Activated naive CD8-positive, alpha-beta T cell (primary cell): ENCODE results near the gene GOT2.
"Not testable (repeated sequence)": the region's sequence is repeated elsewhere in the genome, so short reads cannot be mapped to it uniquely, and the experiment has no call there.

Experiments used
- H3K27ac Mint-ChIP-seq: one replicate; pipeline ENCODE4 v1.8.0; 2021; ENCODE audit warnings: mixed read lengths
- H3K27me3 Mint-ChIP-seq: one replicate; pipeline ENCODE4 v1.8.0; 2021; ENCODE audit warnings: mixed read lengths
- H3K36me3 Mint-ChIP-seq: one replicate; pipeline ENCODE4 v1.8.0; 2021; ENCODE audit warnings: mixed read lengths
- H3K4me1 Mint-ChIP-seq: one replicate; pipeline ENCODE4 v1.8.0; 2021; ENCODE audit warnings: low read depth, mixed read lengths
- H3K4me3 Mint-ChIP-seq: one replicate; pipeline ENCODE4 v1.8.0; 2021; ENCODE audit warnings: mild to moderate bottlenecking, mixed read lengths
- H3K9me3 Mint-ChIP-seq: one replicate; pipeline ENCODE4 v1.8.0; 2021; ENCODE audit warnings: low read depth, mixed read lengths

Gene GOT2

DNA sequence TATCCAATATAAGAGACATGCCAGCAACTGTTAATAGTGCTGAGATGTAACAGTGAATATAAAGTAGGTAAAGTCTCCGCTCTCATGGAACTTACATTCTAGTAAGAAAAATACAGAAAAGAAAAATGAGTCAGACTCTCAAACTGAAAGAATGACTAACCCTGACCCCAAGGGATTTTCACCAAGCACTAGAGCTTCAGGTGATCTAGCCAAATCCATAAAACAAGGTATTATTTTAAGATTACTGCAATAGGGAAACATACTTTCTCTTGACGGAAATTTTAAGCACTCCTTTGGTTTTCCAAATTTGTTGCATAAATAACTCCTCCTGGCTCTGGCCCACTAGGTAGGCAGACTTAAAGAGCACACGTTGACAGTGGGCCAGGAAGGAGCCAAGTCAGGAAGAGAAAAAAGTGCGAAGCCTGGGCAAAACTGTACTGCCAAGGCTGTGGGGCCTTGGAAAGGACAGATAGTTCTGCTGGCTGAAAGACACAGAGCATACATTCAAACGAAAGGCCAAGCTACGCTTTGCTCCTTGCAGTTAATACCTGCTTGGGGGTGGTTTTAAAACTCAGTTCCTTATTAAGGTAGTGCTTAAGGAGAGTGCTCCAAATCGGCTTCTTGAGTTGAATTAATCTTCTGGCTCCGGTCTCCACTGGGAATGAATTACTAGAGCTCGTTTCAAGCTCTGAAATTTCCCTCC, 1.4 kb downstream of the GOT2 start:
- peak overlapping the region; percentile 98 for H3K27ac Mint-ChIP-seq

DNA sequence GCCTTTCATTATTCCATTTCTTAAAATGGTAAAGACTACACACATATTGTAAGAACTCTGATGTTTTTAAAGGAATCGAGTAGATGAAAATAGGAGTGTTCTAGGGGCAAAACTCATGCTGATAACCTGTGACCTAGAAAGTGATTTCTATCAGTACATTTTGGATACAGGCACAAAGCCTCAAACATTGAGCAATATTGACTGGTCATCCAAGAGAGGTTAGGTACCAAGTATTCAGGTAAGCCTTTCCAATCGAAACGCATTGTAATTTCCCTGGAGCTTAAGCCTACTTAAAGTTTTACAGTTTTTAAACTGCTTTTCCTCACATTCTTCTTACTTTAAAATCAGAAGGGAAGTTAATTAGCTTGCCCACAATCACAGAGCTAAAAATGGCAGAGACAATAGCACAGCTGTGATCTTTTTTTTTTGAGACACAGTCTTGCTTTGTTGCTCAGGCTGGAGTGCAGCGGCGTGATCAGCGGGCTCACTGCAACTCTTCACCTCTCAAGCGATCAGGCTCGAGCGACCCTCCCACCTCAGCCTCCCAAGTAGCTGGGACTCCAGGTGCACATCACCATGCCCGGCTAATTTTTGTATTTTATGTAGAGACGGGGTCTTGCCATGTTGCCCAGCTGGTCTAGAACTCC, 3.3 kb downstream of the GOT2 start:
- H3K36me3 Mint-ChIP-seq: peaks cover 5% of the 10 kb centered on the region
- peak overlapping the region; percentile 35 for H3K4me3 Mint-ChIP-seq
- H3K4me1 Mint-ChIP-seq: peaks cover 42% of the 10 kb centered on the region
- H3K27ac Mint-ChIP-seq: no peak overlapping the region
- H3K9me3 Mint-ChIP-seq: no peaks in the 10 kb centered on the region
- no peaks in the 10 kb centered on the region for H3K27me3 Mint-ChIP-seq

More for the DNA sequence above, 1.4 kb downstream of the GOT2 start:
- Mint-ChIP-seq H3K36me3 (peaks cover 5% of the 10 kb centered on the region), H3K27me3 (no peaks in the 10 kb centered on the region), H3K4me3 (peak overlapping the region; percentile 97), H3K9me3 (no peaks in the 10 kb centered on the region), H3K4me1 (peaks cover 40% of the 10 kb centered on the region)

DNA sequence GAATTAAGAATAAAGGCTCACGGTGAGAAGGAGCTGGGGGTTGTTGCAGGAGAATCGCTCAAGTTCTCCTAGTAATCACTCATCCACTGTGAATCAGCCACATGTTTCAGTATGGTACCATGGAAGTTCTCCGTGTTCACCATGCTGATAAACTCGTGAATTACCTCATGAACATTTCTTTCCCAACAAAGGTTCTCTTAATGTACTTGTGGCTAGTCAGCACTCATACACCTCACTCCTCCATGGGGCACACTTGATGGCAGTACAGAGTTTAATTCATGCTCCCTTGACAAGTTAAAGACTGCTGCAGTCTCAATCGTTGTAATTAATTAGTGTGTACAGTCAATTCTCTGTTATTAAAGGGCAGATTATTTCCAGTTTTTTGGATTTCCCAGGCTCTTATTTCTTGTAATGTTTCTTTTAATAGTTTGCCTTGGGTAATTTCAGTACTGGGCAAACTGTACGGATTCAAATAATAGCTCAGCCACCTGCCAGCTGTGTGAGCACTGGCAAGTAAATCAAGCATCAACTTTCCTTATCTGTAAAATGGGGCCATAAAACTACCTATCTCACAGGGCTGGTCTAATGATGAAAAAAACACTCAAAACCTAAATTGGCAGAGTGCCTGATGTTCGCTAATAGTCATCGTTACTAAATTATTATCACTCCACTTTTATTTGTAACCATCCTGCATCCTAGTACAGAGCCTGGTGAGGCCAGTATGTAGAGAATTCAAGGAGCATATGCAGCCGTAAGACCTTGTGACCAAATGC, 6.1 kb downstream of the GOT2 start:
- H3K36me3 Mint-ChIP-seq: peaks cover 5% of the 10 kb centered on the region
- H3K9me3 Mint-ChIP-seq: no peaks in the 10 kb centered on the region
- no peak overlapping the region for H3K27ac Mint-ChIP-seq
- H3K4me3 Mint-ChIP-seq: no peak overlapping the region
- H3K27me3 Mint-ChIP-seq: no peaks in the 10 kb centered on the region
- peaks cover 32% of the 10 kb centered on the region for H3K4me1 Mint-ChIP-seq

DNA sequence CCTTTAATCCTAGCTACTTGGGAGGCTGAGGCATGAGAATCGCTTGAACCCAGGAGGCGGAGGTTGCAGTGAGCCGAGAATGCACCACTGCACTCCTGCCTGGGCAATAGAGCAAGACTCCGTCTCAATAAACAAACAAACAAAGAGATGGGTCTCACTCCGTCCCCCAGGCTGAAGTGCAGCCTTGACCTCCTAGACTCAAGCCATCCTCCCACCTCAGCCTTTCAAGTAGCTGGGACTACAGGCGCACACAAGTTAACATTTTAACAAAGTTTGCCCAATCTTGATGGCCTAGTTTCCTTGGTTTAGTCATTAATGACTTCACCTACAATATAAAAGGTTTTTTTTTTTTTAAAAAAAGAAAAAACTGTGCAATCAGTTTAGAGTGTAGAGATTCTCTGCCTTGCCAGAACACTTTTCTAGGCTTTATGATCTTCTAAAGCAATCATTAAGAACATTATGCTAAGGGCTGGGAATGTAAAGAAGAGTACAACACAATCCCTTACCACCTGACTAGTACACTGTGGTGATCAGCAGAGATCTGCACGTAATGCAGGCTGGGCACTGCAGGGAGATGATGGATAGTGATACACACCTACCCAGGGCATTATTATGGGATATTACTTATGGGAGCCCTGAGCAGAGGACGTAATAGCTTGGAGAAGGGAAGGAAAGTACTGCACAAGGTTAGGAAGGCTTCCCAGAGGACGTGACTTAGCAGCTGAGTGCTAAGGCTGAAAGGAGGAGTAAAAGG, 6.9 kb downstream of the GOT2 start:
- Mint-ChIP-seq H3K27ac (no peak overlapping the region), H3K36me3 (peaks cover 3% of the 10 kb centered on the region), H3K27me3 (no peaks in the 10 kb centered on the region), H3K9me3 (no peaks in the 10 kb centered on the region), H3K4me3 (no peak overlapping the region), H3K4me1 (peaks cover 25% of the 10 kb centered on the region)

DNA sequence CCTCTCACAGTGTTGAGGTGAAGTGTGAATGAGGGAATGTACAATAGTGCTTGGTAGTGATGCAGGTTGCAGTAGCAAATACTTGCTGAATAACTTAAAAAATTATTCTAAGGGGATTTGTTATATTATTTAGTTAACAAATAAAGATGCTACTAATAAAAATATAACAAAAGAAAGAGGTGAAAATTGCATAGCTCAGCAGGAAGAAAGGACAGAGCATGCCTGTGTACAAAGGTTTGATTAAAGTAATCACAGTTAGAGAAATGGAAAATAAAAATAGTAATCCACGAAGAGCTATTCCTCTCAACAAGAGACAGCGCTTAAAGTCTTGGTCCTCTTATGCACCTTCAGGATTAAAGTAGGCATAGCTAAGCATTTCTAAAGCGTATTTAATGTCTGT, 11.0 kb downstream of the GOT2 start:
- no peaks in the 10 kb centered on the region for H3K36me3 Mint-ChIP-seq
- peaks cover 4% of the 10 kb centered on the region for H3K4me1 Mint-ChIP-seq
- no peak overlapping the region for H3K27ac Mint-ChIP-seq
- no peak overlapping the region for H3K4me3 Mint-ChIP-seq
- H3K9me3 Mint-ChIP-seq: no peaks in the 10 kb centered on the region
- no peaks in the 10 kb centered on the region for H3K27me3 Mint-ChIP-seq

DNA sequence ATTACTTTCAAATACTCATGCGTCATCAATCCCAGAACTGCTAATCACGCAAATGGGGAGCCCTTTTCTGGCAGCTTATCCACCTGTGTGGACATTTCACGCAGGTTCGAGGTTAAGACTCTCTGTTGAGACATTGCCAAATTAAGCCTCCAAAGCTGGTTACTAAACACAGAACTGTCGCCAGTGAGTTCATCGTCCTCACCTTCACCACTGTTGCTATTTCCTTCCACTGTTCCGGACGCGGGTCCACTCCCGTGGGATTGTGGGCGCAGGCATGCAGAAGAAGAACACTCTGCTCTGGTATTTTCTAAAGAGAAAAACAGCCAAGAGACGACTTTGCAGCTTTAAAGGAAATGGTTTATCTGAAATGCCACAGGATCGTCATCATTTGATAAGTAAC, 16.1 kb downstream of the GOT2 start:
- no peak overlapping the region for H3K4me3 Mint-ChIP-seq
- no peaks in the 10 kb centered on the region for H3K27me3 Mint-ChIP-seq

DNA sequence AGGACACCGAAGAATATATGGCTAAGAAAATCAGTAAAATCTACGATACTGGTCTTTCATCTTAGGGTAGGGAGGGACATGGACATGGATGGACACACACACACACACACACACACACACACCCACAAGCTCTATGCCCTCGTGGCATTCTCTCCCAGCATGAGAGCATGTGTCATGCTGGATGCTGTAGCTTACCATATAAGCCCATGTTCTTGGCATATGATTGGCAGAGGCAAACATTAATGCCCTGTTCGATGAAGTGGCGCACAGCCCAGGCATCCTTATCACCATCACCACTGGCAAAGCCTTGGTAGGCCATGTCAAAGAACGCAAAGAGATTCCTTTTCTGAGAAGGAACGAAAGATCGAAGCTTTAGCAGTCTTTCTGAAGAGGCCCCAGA, 17.6 kb downstream of the GOT2 start:
- H3K4me1 Mint-ChIP-seq: no peaks in the 10 kb centered on the region
- H3K27me3 Mint-ChIP-seq: no peaks in the 10 kb centered on the region
- H3K4me3 Mint-ChIP-seq: no peak overlapping the region
- peaks cover 18% of the 10 kb centered on the region for H3K36me3 Mint-ChIP-seq
- H3K27ac Mint-ChIP-seq: no peak overlapping the region
- H3K9me3 Mint-ChIP-seq: no peaks in the 10 kb centered on the region

More for the DNA sequence above, 16.1 kb downstream of the GOT2 start:
- H3K4me1 Mint-ChIP-seq: no peaks in the 10 kb centered on the region
- no peaks in the 10 kb centered on the region for H3K9me3 Mint-ChIP-seq
- peaks cover 14% of the 10 kb centered on the region for H3K36me3 Mint-ChIP-seq
- H3K27ac Mint-ChIP-seq: no peak overlapping the region

DNA sequence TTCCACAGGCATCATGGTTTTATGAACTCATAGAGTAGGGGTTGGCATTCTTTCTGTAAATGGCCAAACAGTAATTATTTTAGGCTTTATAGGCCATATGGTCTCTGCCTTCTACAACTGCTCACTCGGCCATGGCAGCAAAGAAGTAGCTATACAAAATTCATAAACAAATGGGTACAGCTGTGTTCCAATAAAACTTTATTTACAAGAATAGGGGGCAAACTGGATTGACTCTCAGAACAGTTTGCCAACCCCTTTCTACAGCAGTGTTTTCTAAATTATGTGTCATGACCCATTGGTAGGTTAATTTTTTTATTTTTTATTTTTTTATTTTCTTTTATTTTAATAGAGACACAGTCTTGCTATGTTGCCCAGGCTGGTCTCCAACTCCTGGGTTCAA, 20.4 kb downstream of the GOT2 start:
- Mint-ChIP-seq H3K9me3 (no peaks in the 10 kb centered on the region), H3K36me3 (peaks cover 25% of the 10 kb centered on the region), H3K4me1 (no peaks in the 10 kb centered on the region), H3K27me3 (no peaks in the 10 kb centered on the region), H3K27ac (no peak overlapping the region), H3K4me3 (no peak overlapping the region)

DNA sequence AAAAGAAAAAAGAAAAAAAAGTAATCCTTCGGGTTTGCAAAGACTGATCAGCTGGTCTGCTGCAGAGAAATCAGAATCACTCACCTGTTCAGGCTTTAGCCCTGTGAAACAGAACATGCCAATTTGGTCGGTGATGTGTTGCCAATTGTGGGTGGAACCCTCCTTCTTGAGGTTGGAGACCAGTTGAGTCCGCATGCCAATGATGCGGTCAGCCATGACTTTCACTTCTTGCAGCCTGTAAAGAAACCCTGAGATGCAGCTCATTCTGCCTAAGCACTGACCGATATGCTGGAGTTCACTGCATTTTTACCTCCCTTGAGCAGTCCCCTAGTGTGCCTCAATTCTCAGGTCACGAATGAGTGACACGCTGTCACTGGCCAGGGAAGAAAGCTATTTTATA, 24.8 kb downstream of the GOT2 start:
- H3K4me1 Mint-ChIP-seq: no peaks in the 10 kb centered on the region
- H3K27ac Mint-ChIP-seq: no peak overlapping the region
- no peak overlapping the region for H3K4me3 Mint-ChIP-seq
- no peaks in the 10 kb centered on the region for H3K9me3 Mint-ChIP-seq
- peaks cover 20% of the 10 kb centered on the region for H3K36me3 Mint-ChIP-seq
- H3K27me3 Mint-ChIP-seq: no peaks in the 10 kb centered on the region

DNA sequence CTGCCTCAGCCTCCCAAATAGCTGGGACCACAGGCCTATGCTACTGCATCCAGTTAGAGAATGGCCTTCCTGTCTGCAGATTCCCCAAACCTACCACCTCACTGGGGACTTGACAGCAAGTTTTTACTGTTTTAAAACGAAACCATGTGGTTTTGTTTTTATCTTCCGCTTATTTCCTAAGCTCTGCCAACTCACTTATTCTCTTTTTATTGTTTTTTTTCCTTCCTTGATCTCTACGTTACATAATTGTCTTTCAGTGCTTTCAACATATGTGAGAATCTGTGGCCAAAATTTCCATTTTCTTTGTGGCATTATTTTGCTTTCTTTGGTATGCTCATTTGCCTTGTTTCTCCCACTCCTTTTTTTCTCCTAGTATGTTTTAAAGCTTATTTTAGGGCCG, 35.0 kb downstream of the GOT2 start:
- H3K4me3 Mint-ChIP-seq: no peak overlapping the region
- H3K36me3 Mint-ChIP-seq: peaks cover under 1% of the 10 kb centered on the region
- peaks cover 4% of the 10 kb centered on the region for H3K4me1 Mint-ChIP-seq
- no peaks in the 10 kb centered on the region for H3K9me3 Mint-ChIP-seq
- H3K27me3 Mint-ChIP-seq: no peaks in the 10 kb centered on the region
- H3K27ac Mint-ChIP-seq: no peak overlapping the region

DNA sequence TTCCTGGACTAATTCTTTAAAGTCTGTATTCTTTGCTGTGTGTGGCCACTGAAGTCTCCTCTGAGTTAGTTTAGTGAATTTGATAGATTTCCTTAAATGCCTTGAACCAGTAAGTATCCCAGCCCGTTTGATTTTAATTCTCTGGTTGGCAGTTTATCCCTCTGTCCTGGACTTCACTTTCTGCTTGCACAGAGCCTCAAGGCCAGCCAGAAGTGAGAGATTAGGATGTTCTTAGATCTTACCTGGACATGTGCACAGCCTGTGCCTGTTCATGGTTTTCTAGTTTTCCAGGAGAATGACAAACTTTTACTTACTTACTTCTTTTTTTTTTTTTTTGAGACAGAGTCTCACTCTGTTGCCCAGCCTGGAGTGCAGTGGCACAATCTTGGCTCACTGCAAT, 38.7 kb downstream of the GOT2 start:
- Mint-ChIP-seq H3K36me3 (peaks cover 6% of the 10 kb centered on the region), H3K9me3 (peaks cover 8% of the 10 kb centered on the region), H3K27ac (no peak overlapping the region), H3K27me3 (no peaks in the 10 kb centered on the region), H3K4me3 (no peak overlapping the region), H3K4me1 (peaks cover 4% of the 10 kb centered on the region)

DNA sequence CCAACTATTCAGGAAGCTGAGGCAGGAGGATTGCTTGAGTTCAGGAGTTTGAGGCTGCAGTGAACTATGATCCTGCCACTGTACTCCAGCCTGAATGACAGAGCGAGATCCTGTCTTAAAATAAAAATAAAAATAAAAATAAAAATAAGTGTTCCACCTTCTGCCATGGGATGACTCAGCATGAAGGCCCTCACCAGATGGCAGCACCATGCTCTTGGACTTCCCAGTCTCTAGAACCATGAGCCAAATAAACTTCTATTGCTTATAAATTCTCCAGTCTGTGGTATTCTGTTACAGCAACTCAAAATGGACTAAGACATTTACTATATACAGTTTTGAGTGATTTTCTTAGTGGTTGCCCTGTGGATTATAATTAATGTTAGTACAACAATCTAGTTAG, 41.7 kb downstream of the GOT2 start:
- no peaks in the 10 kb centered on the region for H3K4me1 Mint-ChIP-seq
- H3K36me3 Mint-ChIP-seq: peaks cover 6% of the 10 kb centered on the region
- peaks cover 2% of the 10 kb centered on the region for H3K27me3 Mint-ChIP-seq
- H3K27ac Mint-ChIP-seq: no peak overlapping the region
- H3K4me3 Mint-ChIP-seq: no peak overlapping the region
- peaks cover 8% of the 10 kb centered on the region for H3K9me3 Mint-ChIP-seq

DNA sequence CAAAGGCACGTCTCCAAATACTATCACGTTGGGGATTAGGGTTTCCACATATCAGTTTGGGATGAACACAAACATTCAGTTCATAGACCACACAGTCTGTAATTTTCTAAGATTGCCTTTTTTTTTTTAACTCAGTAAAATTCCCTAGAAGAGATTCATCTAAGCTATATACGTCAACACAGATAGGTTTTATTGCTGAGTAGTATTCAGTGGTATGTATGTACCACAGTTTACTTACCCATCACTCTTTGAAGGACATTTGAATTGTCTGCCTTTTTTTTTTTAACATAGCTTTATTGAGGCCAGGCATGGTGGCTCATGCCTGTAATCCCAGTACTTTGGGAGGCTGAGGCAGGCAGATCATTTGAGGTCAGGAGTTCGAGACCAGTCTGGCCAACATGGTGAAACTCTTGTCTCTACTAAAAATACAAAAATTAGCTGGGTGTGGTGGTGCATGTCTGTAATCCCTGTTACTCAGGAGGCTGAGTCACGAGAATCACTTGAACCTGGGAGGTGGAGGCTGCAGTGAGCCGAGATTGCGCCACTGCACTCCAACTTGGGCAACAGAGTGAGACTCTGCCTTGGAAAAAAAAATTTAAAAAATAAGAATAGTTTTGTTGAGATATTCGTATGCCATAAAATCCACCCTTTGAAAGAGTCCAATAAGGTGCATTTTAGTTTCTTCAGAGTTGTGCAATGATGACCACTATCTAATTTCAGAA, 47.0 kb downstream of the GOT2 start:
- not testable (repeated sequence) for H3K9me3 Mint-ChIP-seq, H3K27me3 Mint-ChIP-seq, H3K36me3 Mint-ChIP-seq, H3K4me3 Mint-ChIP-seq, H3K27ac Mint-ChIP-seq
- peaks cover 15% of the 10 kb centered on the region for H3K4me1 Mint-ChIP-seq

DNA sequence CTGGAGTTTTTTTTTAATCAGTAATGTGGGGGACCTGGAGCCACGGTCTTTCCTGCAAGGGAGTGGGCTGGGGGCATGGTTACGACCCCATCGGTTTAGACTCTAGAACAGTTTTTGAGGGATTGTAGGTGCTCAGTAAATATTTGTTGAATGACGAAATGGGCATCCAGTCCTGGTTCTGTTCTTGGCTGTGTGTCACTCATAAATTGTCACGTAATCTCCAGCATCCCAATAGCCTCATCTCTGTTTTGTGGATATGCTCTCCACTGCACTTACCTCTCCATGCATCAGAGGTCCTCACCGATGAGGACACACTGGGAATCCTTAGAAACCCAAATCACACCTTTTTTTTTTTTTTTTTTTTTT, 49.0 kb downstream of the GOT2 start:
- H3K4me1 Mint-ChIP-seq: peaks cover 19% of the 10 kb centered on the region
- no peak overlapping the region for H3K27ac Mint-ChIP-seq
- H3K27me3 Mint-ChIP-seq: peaks cover 2% of the 10 kb centered on the region
- H3K36me3 Mint-ChIP-seq: peaks cover 2% of the 10 kb centered on the region
- H3K9me3 Mint-ChIP-seq: no peaks in the 10 kb centered on the region
- H3K4me3 Mint-ChIP-seq: peak overlapping the region; percentile 92
